Stomach smooth muscle (tissue), 2 donors: Measurements from ENCODE around the gene NAMPT.

Source experiments
- H3K27ac ChIP-seq: one replicate; pipeline ENCODE4 v1.7.0; 2013; ENCODE audit warnings: mild to moderate bottlenecking, low read length, inconsistent platforms
- H3K27me3 ChIP-seq, 2 donors: one replicate each; pipeline ENCODE4 v1.7.0; 2013; ENCODE audit warnings: low read length in 2 of 2; ENCODE audit not compliant: insufficient read depth in 2 of 2, control insufficient read depth in 1 of 2
- H3K36me3 ChIP-seq, 2 donors: one replicate each; pipeline ENCODE4 v1.7.0; 2013; ENCODE audit warnings: low read length in 2 of 2; ENCODE audit not compliant: control insufficient read depth in 2 of 2, insufficient read depth in 2 of 2
- H3K4me1 ChIP-seq: one replicate; pipeline ENCODE4 v1.7.0; 2013; ENCODE audit warnings: low read length; ENCODE audit not compliant: control insufficient read depth, insufficient read depth
- H3K4me3 ChIP-seq, 2 donors: one replicate each; pipeline ENCODE4 v1.7.0; 2013; ENCODE audit warnings: low read length in 2 of 2
- H3K9ac ChIP-seq, 2 donors: one replicate each; pipeline ENCODE4 v1.7.0; 2013; ENCODE audit warnings: low read length in 2 of 2, mild to moderate bottlenecking in 1 of 2
- H3K9me3 ChIP-seq, 2 donors: one replicate each; pipeline ENCODE4 v1.7.0; 2013; ENCODE audit warnings: low read length in 2 of 2; ENCODE audit not compliant: control insufficient read depth in 2 of 2
- donor health status: healthy.
- donor health status: Pancreatic carcinoma.

Gene NAMPT

DNA sequence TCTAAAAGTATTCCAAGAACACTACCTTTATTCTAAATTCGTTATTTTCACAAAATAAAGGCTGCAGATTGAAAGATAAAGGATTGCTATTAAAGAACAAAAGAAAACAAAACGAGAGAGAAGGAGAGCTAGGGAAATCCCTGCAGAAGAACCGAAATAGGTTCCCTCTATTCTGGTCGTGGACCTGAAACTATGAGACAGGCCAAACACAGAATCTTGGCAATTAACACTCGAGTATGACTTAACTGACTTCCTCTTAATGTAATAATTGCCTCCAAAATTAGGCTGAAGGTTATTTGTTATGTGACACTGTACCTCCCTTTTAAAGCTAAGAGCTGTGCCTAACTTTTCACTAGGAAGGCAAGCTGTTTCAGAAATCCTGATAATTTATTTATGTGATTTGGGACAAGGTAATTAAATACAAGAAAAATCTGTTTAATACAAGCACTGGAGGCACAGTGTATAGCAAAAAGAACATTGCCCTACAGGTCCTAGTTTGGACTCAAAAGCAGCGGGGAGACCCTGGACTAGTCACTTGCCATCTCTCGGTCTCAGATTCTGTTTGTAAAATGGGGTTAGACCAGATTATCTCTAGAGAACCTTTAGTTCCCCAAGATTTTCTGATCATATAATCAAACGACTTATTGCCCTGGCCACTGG, 11.6 kb downstream of the NAMPT start:
- Histone ChIP-seq H3K4me3 (no peak overlapping the region), H3K36me3 (peaks cover 11 to 44% of the 10 kb centered on the region in 2 donors), H3K27me3 (no peaks in the 10 kb centered on the region), H3K9me3 (no peaks in the 10 kb centered on the region), H3K4me1 (no peaks in the 10 kb centered on the region), H3K9ac (no peak overlapping the region), H3K27ac (no peak overlapping the region)

DNA sequence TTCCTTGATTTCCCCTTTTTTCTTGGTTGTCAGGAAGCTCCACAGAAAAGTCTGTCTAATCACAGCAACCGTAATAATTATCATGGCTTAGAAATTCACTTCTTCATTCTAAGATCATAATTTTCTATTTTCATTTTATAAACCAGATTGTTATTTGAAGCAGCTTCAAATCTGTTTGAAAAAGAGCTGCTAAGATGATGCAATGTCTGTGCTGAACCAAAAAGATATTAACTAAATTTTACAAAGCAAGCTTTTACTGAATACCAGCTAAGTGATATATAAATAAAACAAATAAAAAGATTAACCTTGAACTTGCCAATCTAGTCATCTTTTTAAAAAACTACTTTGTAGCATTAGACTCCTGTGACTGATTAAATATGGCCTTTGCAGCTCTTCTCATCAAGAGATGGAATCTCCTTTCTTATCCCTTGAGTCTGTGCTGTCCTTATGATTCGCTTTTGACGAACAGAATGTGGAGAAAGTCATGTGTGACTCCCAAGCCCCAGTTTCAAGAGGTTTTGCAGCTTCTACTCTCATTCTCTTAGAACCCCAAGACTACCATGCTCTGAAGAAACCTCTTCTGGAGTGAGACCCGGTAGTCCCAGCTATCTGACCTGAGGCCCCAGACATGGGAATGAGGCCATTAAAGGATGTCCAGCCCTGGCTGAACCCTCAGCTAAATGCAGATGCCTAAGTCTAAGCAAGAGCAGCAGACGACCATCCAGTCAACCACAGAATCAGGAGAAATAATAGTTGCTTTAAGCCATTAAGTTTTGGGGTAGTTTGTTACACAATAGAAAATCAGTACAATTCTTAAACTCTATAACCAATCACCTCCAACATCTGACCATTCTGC, 14.4 kb downstream of the NAMPT start:
- H3K36me3 ChIP-seq: peaks cover 16 to 57% of the 10 kb centered on the region in 2 donors
- H3K4me3 ChIP-seq: no peak overlapping the region
- no peaks in the 10 kb centered on the region for H3K9me3 ChIP-seq
- no peak overlapping the region for H3K27ac ChIP-seq
- no peak overlapping the region for H3K9ac ChIP-seq
- H3K4me1 ChIP-seq: no peaks in the 10 kb centered on the region
- no peaks in the 10 kb centered on the region for H3K27me3 ChIP-seq

- Histone ChIP-seq H3K36me3 (peaks cover 16 to 59% of the 10 kb centered on the region in 2 donors), H3K27ac (no peak overlapping the region), H3K27me3 (no peaks in the 10 kb centered on the region)
Observed at GRCh38 chr7:106269254-106269961, 15.4 kb downstream of the NAMPT start.

DNA sequence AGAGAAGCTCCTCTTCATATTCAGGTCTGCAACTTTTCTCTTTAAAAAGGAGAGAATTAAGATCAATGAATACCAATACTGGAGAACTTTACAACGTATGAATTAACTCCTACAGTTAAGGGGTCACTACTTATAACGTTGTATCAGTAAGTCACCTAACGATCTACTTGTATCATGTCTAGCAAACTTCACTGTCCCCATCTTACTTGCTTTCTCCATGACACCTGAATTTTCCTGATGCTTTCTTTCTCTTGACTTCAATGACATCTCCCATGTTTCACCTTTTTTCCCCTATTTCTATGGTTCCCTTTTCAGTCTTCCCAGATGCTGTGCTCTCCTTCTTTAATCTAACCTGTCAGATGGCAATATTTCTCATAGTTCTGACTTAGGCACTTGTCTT, 19.6 kb downstream of the NAMPT start:
- Histone ChIP-seq H3K4me1 (no peaks in the 10 kb centered on the region), H3K27me3 (no peaks in the 10 kb centered on the region), H3K4me3 (no peak overlapping the region), H3K9ac (no peak overlapping the region), H3K9me3 (no peaks in the 10 kb centered on the region), H3K27ac (no peak overlapping the region), H3K36me3 (peaks cover 14 to 50% of the 10 kb centered on the region in 2 donors)

More at GRCh38 chr7:106269254-106269961, 15.4 kb downstream of the NAMPT start:
- no peak overlapping the region for H3K4me3 ChIP-seq
- no peak overlapping the region for H3K9ac ChIP-seq
- H3K4me1 ChIP-seq: no peaks in the 10 kb centered on the region
- no peaks in the 10 kb centered on the region for H3K9me3 ChIP-seq

DNA sequence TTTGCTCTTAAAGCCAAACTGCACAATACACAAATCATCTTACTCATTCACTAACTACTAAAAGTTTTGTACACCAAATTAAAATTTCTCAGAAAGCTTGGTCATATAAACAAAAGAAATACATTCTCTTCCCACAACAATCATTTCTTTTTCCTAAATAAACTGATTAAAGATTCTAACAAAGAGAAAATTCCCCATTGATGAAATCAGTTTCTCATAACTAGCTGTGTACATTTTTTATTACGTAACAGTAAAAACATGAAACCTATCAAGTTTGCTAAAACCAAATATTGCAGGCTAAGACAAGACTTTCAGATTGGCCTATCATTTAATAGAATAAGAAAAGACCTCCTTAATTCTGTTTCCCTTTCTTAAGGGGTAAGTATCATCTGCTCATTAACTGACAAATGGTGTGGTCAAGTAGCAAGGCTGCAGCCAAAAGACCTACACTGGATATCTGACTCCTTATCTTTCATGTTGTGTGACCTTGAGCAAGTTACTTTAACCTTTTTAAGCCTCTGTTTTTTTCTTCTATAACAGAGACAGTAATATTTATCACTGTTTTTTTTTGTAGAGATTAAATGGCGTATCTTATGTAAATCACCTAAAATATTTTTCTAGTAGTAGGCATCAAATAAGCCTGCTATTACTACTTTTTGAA, 22.4 kb downstream of the NAMPT start:
- no peaks in the 10 kb centered on the region for H3K9me3 ChIP-seq
- peaks cover 18 to 59% of the 10 kb centered on the region in 2 donors for H3K36me3 ChIP-seq
- H3K27ac ChIP-seq: no peak overlapping the region
- no peak overlapping the region for H3K9ac ChIP-seq
- H3K27me3 ChIP-seq: no peaks in the 10 kb centered on the region
- H3K4me1 ChIP-seq: no peaks in the 10 kb centered on the region
- H3K4me3 ChIP-seq: no peak overlapping the region

DNA sequence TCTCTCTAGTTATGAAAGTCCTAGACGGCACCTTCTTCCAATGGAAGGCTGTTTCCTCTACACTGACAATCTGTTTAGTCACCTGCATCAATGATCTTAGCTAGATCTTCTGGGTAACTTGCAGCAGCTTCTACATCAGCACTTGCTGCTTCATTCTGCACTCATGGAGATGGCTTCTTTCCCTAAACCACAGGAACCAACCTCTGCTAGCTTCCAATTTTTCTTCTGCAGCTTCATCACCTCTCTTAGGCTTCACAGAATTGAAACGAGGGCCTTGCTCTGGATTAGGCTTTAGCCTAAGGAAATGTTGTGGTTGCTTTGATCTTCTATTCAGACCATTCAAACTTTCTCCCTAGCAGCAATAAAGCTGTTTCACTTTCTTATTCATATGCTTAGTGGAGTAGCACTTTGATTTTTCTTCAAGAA, 24.6 kb downstream of the NAMPT start:
- no peak overlapping the region for H3K9ac ChIP-seq
- H3K4me3 ChIP-seq: no peak overlapping the region
- H3K27ac ChIP-seq: no peak overlapping the region
- H3K4me1 ChIP-seq: no peaks in the 10 kb centered on the region
- no peaks in the 10 kb centered on the region for H3K27me3 ChIP-seq
- H3K36me3 ChIP-seq: peaks cover 12 to 44% of the 10 kb centered on the region in 2 donors
- H3K9me3 ChIP-seq: no peaks in the 10 kb centered on the region

DNA sequence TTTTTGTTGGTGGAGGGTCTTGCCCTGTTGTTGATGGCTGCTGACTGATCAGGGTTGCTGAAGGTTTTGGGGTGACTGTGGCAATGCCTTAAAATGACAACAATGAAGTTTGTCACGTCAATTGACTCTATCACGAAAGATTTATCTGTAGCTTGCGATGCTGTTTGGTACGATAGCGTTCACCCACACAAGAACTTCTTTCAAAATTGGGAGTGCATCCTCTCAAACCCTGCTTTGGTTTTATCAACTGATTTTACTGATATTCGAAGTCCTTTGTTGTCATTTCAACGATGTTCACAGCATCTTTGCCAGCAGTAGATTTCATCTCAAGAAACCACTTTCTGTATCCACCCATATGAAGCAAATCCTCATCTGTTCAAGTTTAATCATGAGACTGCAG, 26.0 kb downstream of the NAMPT start:
- Histone ChIP-seq H3K36me3 (peaks cover 12 to 52% of the 10 kb centered on the region in 2 donors), H3K9ac (no peak overlapping the region), H3K4me3 (no peak overlapping the region), H3K27me3 (no peaks in the 10 kb centered on the region), H3K4me1 (no peaks in the 10 kb centered on the region), H3K9me3 (no peaks in the 10 kb centered on the region), H3K27ac (no peak overlapping the region)

- no peak overlapping the region for H3K4me3 ChIP-seq
- H3K27ac ChIP-seq: no peak overlapping the region
- no peak overlapping the region for H3K9ac ChIP-seq
- no peaks in the 10 kb centered on the region for H3K27me3 ChIP-seq
- peaks cover 17 to 53% of the 10 kb centered on the region in 2 donors for H3K36me3 ChIP-seq
- no peaks in the 10 kb centered on the region for H3K4me1 ChIP-seq
- no peaks in the 10 kb centered on the region for H3K9me3 ChIP-seq
Observed at GRCh38 chr7:106257752-106258151, 27.0 kb downstream of the NAMPT start.

DNA sequence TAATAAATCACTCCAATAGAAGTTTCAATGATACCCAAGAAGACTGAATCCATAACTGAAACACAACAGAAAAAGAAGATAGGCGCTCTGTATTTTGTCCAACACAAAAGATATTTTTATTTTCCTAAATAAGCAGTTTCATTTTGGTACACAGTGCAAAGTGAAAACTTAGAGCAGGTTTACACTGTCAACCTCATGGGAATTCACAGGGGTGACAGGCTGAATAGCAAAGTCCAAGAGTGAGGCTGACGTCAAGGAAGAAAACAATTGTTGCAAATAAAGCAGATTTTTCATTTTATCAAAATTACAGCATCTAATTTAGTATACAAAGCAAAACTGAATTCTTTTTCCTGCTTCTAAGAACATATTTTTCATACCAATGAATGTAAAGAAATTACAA, 28.6 kb downstream of the NAMPT start:
- Histone ChIP-seq H3K9me3 (no peaks in the 10 kb centered on the region), H3K27me3 (no peaks in the 10 kb centered on the region), H3K9ac (no peak overlapping the region), H3K4me3 (no peak overlapping the region), H3K27ac (no peak overlapping the region), H3K36me3 (peaks cover 17 to 63% of the 10 kb centered on the region in 2 donors), H3K4me1 (no peaks in the 10 kb centered on the region)

DNA sequence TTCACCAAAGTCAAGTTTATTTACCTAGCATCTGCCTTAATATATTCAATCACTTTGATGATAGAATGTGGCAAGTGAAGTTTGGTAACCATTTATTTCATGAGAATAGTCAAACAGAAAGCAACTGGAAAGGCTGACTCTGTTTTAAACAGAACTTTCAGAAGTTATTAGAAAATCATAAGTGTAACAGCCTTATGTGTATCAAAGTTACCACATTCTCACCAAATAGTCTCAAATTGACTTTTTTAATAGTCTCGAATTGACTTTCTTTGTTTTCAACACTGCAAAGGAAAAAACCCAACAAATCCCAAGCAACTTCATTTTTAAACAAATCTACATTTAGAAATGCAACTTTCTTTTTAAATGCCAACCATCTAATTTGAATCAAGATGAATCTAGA, 29.5 kb downstream of the NAMPT start:
- Histone ChIP-seq H3K9ac (no peak overlapping the region), H3K9me3 (no peaks in the 10 kb centered on the region), H3K27ac (no peak overlapping the region), H3K4me3 (no peak overlapping the region), H3K36me3 (peaks cover 14 to 55% of the 10 kb centered on the region in 2 donors), H3K27me3 (no peaks in the 10 kb centered on the region), H3K4me1 (no peaks in the 10 kb centered on the region)
